SK-N-MC (cell line): ENCODE results near the gene TMPRSS6.

Experiments
- DNase-seq: peaks from one replicate; pipeline ENCODE4 v3.0.0-alpha.2; 2011; ENCODE audit warnings: low read depth, low spot score
- H3K27ac ChIP-seq: fragments of 200-600 bp; sonication (generic); 2 replicates; pipeline ENCODE4 v1.5.1; 2016; ENCODE audit warnings: mixed run types
- H3K36me3 ChIP-seq: fragments of 200-600 bp; sonication (generic); 2 replicates; pipeline ENCODE4 v1.6.1; 2017; ENCODE audit warnings: antibody characterized with exemption, low read length, mixed read lengths; ENCODE audit not compliant: insufficient read depth
- H3K4me3 ChIP-seq: fragments of 200-600 bp; sonication (generic); 2 replicates; pipeline ENCODE4 v1.5.1; 2016
- H3K9ac ChIP-seq: fragments of 200-600 bp; sonication (generic); 2 replicates; pipeline ENCODE4 v1.8.0; 2017; ENCODE audit warnings: mixed run types, mixed read lengths; ENCODE audit not compliant: insufficient read length
- H3K9me3 ChIP-seq: fragments of 200-600 bp; sonication (generic); 2 replicates; pipeline ENCODE4 v1.6.1; 2017; ENCODE audit warnings: low read depth, mild to moderate bottlenecking, antibody characterized with exemption, low read length, moderate library complexity, mixed read lengths
- EZH2 ChIP-seq: fragments of 200-600 bp; sonication (generic); IDR thresholded peaks from one replicate; pipeline ENCODE4 v1.6.1; 2017; ENCODE audit warnings: antibody characterized with exemption
- FOXP2 ChIP-seq: optimal IDR thresholded peaks from 2 replicates; pipeline ENCODE3; 2011; ENCODE audit warnings: mild to moderate bottlenecking, moderate library complexity; ENCODE audit not compliant: insufficient read depth; ENCODE audit errors: extremely low read length, control extremely low read depth
- POLR2AphosphoS5 ChIP-seq: IDR thresholded peaks from 2 replicates; pipeline ENCODE4 v1.6.1; 2012; ENCODE audit warnings: mild to moderate bottlenecking, low read depth, low read length, borderline replicate concordance

The TMPRSS6 gene

DNA sequence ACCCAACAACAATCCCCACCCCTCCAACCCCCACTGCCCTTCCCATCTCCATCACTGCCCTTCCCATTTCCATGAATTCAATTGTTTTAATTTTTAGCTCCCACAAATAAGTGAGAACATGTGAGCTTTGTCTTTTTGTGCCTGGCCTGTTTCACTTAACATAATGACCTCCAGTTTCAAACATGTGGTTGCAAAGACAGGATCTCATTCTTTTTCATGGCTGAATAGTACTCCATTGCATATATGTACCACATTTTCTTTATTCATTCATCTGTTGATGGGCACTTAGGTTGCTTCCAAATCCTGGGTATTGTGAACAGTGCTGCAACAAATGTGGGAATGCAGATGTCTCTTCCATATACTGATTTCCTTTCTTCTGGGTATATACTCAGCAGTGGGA is 41.2 kb upstream of the TMPRSS6 start:
- H3K27ac ChIP-seq = no peak overlapping the region
- no peaks in the 10 kb centered on the region for H3K9me3 ChIP-seq
- DNase-seq = no peak
- no peak overlapping the region for H3K4me3 ChIP-seq
- TF ChIP-seq POLR2AphosphoS5 (no peak), EZH2 (no peak), FOXP2 (no peak)
- no peaks in the 10 kb centered on the region for H3K36me3 ChIP-seq
- H3K9ac ChIP-seq = no peak overlapping the region

DNA sequence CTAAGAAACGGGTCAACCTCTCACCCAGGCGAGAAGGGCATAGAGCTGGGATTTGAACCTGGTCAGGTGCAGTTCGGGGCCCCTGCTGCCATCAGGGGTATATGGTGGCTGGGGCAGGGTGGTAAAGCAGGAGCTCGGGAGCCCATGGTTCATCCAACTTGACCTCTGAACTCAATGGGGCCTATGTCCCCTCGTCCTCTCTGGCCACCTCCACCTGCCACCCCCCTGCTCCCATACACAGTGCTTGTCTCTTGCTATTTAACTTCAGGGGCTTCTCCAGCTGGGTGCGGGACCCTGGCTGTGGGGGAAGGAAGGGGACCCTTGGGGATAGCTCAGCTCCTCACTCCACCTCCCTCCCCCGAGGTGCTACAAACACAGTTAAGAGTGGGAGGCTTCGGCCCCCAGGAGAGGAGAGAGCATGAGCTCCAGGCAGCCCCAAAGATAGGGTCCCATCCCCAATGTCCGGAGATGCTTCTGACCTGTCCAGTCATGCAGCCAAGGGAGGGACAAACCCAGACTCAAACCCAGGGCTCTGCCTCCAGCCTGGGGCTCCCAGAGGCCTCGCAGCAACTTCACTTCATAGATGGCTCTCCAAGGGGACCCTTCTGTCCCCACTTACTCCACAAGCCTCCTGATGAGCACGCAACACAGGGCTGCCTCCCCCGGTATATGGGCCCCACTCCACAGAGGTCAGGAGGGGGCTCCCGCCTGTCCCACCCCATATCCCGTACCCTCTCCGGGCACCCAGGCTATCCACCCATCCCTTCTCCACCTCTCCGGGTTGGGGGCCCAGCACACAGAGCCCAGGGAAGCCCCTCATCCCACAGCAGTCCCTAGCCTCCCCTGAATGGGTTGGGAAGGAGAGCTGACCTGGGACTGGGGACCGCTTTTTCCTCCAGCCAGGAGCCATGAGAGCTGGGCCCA is 39.5 kb upstream of the TMPRSS6 start:
- DNase-seq = no peak
- Histone ChIP-seq H3K36me3 (no peaks in the 10 kb centered on the region), H3K9me3 (no peaks in the 10 kb centered on the region), H3K9ac (no peak overlapping the region), H3K4me3 (no peak overlapping the region), H3K27ac (no peak overlapping the region)
- TF ChIP-seq EZH2 (no peak), FOXP2 (no peak), POLR2AphosphoS5 (no peak)

- Histone ChIP-seq H3K9ac (no peak overlapping the region), H3K4me3 (no peak overlapping the region), H3K36me3 (no peaks in the 10 kb centered on the region), H3K9me3 (no peaks in the 10 kb centered on the region), H3K27ac (no peak overlapping the region)
- no peak for TF ChIP-seq FOXP2
- TF ChIP-seq EZH2 = no peak
- TF ChIP-seq POLR2AphosphoS5 = no peak
- DNase-seq = no peak
Observed at GRCh38 chr22:37148031-37148651, 38.6 kb upstream of the TMPRSS6 start.

DNA sequence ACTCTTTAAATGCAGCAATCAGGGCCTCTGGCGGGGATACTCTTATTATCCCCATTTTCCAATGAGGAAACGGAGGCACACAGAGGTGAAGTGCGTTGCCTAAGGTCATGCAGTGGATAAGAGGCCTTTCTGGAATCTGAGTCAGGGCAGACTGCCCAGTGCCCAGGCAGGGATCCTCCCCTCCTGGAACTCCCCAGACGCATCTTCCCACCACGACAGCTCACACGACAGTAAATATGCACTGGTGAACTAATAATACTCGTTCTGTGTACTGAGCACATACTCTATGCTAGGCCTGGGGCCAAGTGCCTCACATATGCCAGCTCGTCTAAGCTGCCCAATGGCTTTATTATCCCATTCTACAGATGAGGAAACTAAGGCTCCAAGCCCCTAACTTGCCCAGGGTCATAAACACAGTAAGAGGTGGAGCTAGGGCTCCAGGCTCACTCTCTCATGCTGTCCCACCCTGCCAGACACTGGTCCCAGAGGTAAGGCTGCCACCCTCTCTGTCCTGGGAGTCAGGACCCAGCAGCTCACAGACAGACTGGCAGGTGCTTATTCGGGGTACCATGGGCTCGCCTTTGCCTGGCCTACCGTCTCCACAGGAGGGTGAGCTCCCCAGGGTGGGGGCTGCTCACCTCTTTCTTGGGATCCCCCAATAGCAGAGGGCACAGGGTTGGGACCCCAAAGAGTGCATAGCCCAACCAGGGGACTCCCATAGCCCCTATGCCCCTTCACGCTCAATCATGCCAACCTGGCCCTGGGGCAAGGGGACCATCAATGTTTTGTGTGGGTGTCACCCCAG is 37.9 kb upstream of the TMPRSS6 start:
- no peak for DNase-seq
- no peaks in the 10 kb centered on the region for H3K9me3 ChIP-seq
- no peak overlapping the region for H3K4me3 ChIP-seq
- TF ChIP-seq FOXP2 (no peak), POLR2AphosphoS5 (no peak), EZH2 (no peak)
- no peak overlapping the region for H3K9ac ChIP-seq
- no peak overlapping the region for H3K27ac ChIP-seq
- no peaks in the 10 kb centered on the region for H3K36me3 ChIP-seq

- no peak overlapping the region for H3K27ac ChIP-seq
- no peak for TF ChIP-seq POLR2AphosphoS5
- no peak for TF ChIP-seq FOXP2
- TF ChIP-seq EZH2 = no peak
- H3K9me3 ChIP-seq = no peaks in the 10 kb centered on the region
- no peak for DNase-seq
- H3K9ac ChIP-seq = no peak overlapping the region
- no peak overlapping the region for H3K4me3 ChIP-seq
- no peaks in the 10 kb centered on the region for H3K36me3 ChIP-seq
Observed at GRCh38 chr22:37146507-37147180, 37.1 kb upstream of the TMPRSS6 start.

DNA sequence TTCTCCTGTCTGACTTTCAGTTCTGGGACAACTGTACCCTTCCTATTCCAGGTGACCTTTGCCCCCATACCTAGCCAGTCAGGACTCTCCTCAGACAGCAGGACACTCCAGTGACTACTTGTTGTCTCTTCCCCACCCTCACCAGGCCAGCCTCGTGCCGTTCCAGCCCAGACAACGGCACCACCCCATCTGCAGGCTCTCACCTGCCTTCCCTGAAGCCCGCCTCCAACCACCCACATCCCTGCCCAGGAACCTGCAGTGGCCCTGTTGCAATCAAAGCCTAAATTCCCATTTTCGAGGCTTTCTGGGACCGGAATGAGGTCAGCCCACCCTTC is 36.5 kb upstream of the TMPRSS6 start:
- Histone ChIP-seq H3K27ac (no peak overlapping the region), H3K9me3 (no peaks in the 10 kb centered on the region), H3K4me3 (no peak overlapping the region), H3K9ac (no peak overlapping the region), H3K36me3 (no peaks in the 10 kb centered on the region)
- no peak for DNase-seq
- TF ChIP-seq EZH2 (no peak), FOXP2 (no peak), POLR2AphosphoS5 (no peak)

DNA sequence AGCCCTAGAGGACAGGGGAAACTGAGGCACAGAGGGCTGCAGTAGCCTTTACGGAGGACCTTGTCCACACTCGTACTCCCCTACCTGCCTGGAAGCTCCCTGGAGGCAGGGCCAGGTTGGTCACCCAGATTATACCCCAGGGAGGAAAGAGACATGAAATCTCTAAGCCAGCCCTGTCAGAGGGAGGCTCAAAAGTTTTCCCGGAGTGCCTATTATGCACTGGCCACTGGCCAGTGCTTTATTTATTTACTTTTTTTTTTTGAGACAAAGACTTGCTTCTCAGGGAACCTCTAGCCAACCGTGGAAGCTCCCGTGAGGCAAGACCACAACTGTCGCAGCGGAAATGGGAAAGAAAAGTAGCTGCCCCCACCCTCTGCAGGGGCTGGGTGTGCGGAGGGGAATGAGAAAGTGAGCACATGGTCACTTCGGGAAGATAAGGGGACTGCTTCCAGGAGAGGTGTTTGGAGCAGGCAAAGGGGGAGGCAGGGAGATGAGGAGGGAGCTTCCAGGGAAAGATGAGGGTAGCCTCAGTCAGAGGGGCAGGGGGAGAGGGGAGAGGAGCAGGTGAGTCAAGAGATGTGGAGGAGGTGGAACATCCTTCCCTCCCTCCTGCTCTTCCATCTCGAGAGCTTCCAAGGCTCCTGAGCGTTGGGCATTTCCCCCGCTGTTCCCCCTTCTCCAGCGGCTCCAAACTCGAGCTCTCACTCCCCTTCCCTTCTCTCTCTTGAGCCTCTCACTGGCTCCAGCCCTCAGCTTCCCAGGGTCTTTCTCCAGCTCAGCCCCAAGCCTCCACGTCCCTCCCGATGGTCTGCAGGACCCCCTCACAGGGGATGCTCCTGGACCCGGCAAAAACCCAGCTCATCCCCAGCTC is 35.9 kb upstream of the TMPRSS6 start:
- Histone ChIP-seq H3K4me3 (no peak overlapping the region), H3K9ac (no peak overlapping the region), H3K36me3 (no peaks in the 10 kb centered on the region), H3K9me3 (no peaks in the 10 kb centered on the region), H3K27ac (no peak overlapping the region)
- DNase-seq = no peak
- TF ChIP-seq POLR2AphosphoS5 (no peak), FOXP2 (no peak), EZH2 (no peak)
